GM23338 (cell line): ENCODE data around the gene RAB27B. TPM values are rescaled to one million over a fixed set of nuclear protein-coding genes. Genes with fewer than 3 reads are reported as not detected.

Experiments used
- ATAC-seq: fragments of 200-7000 bp; cut with Tn5 transposase; 3 replicates; pipeline ENCODE4 v1.9.1; 2020
- DNase-seq: peaks from one replicate; pipeline ENCODE4 v3.0.0-alpha.2; 2015; ENCODE audit warnings: low spot score
- H2AFZ ChIP-seq: fragments of 200-600 bp; sonication (generic); 2 replicates; pipeline ENCODE4 v1.8.0; 2016; ENCODE audit warnings: antibody characterized with exemption, mild to moderate bottlenecking, moderate library complexity
- H3F3A ChIP-seq: fragments of 200-600 bp; sonication (generic); replicated peaks from 2 replicates; pipeline ENCODE4 v1.8.0; 2017; ENCODE audit warnings: antibody characterized with exemption, mixed run types, low read depth
- H3K27ac ChIP-seq: fragments of 200-600 bp; sonication (generic); 2 replicates; pipeline ENCODE4 v1.6.1; 2016; ENCODE audit warnings: low read depth
- H3K27me3 ChIP-seq: fragments of 200-600 bp; sonication (generic); 2 replicates; pipeline ENCODE4 v1.8.0; 2016; ENCODE audit warnings: mild to moderate bottlenecking, mixed run types, moderate library complexity; ENCODE audit not compliant: insufficient read depth
- H3K36me3 ChIP-seq: fragments of 200-600 bp; sonication (generic); 2 replicates; pipeline ENCODE4 v1.8.0; 2016; ENCODE audit warnings: mild to moderate bottlenecking; ENCODE audit not compliant: insufficient read depth
- H3K4me1 ChIP-seq: fragments of 200-600 bp; sonication (generic); 2 replicates; pipeline ENCODE4 v1.8.0; 2016; ENCODE audit warnings: mild to moderate bottlenecking, moderate library complexity; ENCODE audit not compliant: insufficient read depth
- H3K4me2 ChIP-seq: fragments of 200-600 bp; sonication (generic); 2 replicates; pipeline ENCODE4 v1.7.1; 2017; ENCODE audit warnings: mixed run types
- H3K4me3 ChIP-seq: fragments of 200-600 bp; sonication (generic); 2 replicates; pipeline ENCODE4 v1.6.1; 2016; ENCODE audit warnings: mixed run types
- H3K79me2 ChIP-seq: fragments of 200-600 bp; sonication (generic); replicated peaks from 2 replicates; pipeline ENCODE4 v1.8.0; 2017; ENCODE audit warnings: mild to moderate bottlenecking; ENCODE audit not compliant: insufficient read depth
- H3K9me2 ChIP-seq: fragments of 200-600 bp; sonication (generic); 2 replicates; pipeline ENCODE4 v1.8.0; 2017; ENCODE audit not compliant: insufficient read depth
- H4K20me1 ChIP-seq: fragments of 200-600 bp; sonication (generic); replicated peaks from 2 replicates; pipeline ENCODE4 v1.8.0; 2017; ENCODE audit warnings: mild to moderate bottlenecking; ENCODE audit not compliant: insufficient read depth
- H3K27ac Mint-ChIP-seq: 2 replicates; pipeline ENCODE4 v1.8.0; 2020; ENCODE audit warnings: inconsistent platforms, mild to moderate bottlenecking, moderate library complexity, mixed read lengths
- H3K27me3 Mint-ChIP-seq: 3 replicates; pipeline ENCODE4 v1.8.0; 2022; ENCODE audit warnings: low read depth, mild to moderate bottlenecking, moderate library complexity, mixed read lengths, inconsistent platforms; ENCODE audit not compliant: insufficient read depth, poor library complexity
- H3K36me3 Mint-ChIP-seq: 3 replicates; pipeline ENCODE4 v1.8.0; 2021; ENCODE audit warnings: low read depth, mild to moderate bottlenecking, inconsistent platforms, moderate library complexity, mixed read lengths
- H3K4me1 Mint-ChIP-seq: 3 replicates; pipeline ENCODE4 v1.8.0; 2020; ENCODE audit warnings: mild to moderate bottlenecking, inconsistent platforms, mixed read lengths
- H3K4me3 Mint-ChIP-seq: 3 replicates; pipeline ENCODE4 v1.8.0; 2021; ENCODE audit warnings: moderate library complexity, mild to moderate bottlenecking, inconsistent platforms, mixed read lengths
- H3K9me3 Mint-ChIP-seq: 3 replicates; pipeline ENCODE4 v1.8.0; 2020; ENCODE audit warnings: moderate library complexity, mild to moderate bottlenecking, inconsistent platforms, mixed read lengths
- CREB1 ChIP-seq: fragments of 250-450 bp; sonication (Bioruptor Pico); IDR thresholded peaks from 2 replicates; pipeline ENCODE4 v1.5.0; 2020; ENCODE audit warnings: low read depth, mild to moderate bottlenecking, moderate library complexity
- EZH2 ChIP-seq: fragments of 200-600 bp; sonication (generic); IDR thresholded peaks from one replicate; pipeline ENCODE4 v1.8.0; 2017; ENCODE audit warnings: antibody characterized with exemption, mild to moderate bottlenecking, low read depth; ENCODE audit not compliant: unreplicated experiment
- EZH2phosphoT487 ChIP-seq: fragments of 200-600 bp; sonication (generic); IDR thresholded peaks from one replicate; pipeline ENCODE4 v1.8.1; 2018; ENCODE audit warnings: antibody characterized with exemption; ENCODE audit not compliant: unreplicated experiment
- JUNB ChIP-seq: IDR thresholded peaks from one replicate; pipeline ENCODE4 v1.6.1; 2016; ENCODE audit warnings: antibody characterized with exemption; ENCODE audit not compliant: unreplicated experiment
- NANOG ChIP-seq: IDR thresholded peaks from 2 replicates; pipeline ENCODE4 v1.6.1; 2016; ENCODE audit warnings: antibody characterized with exemption, borderline replicate concordance
- POLR2AphosphoS5 ChIP-seq: IDR thresholded peaks from 2 replicates; pipeline ENCODE4 v1.6.1; 2016; ENCODE audit warnings: antibody characterized with exemption, low read depth
- STAT1 ChIP-seq: IDR thresholded peaks from one replicate; pipeline ENCODE4 v1.6.1; 2016; ENCODE audit warnings: antibody characterized with exemption; ENCODE audit not compliant: unreplicated experiment
- ZNF462 ChIP-seq: fragments of 250-450 bp; sonication (Bioruptor Pico); IDR thresholded peaks from 2 replicates; pipeline ENCODE4 v1.5.0; 2020; ENCODE audit warnings: mild to moderate bottlenecking, moderate library complexity
- polyA plus RNA-seq: library from polyadenylated mRNA; unstranded; fragments of >200 nt; fragmentation: Nextera tagmentation; extraction: Ambion mirVana; gene quantifications from 2 replicates; pipeline ENCODE4 v1.2.1, GENCODE V29; 2016
- total RNA-seq: library from RNA; depleted of rRNA; stranded (reverse); fragments of >200 nt; shearing (Covaris generic); gene quantifications from 2 replicates; pipeline ENCODE4 v1.2.3, GENCODE V29; 2014
- TF ChIP-seq, protein P1 (sequence below), 2 experiments: fragments of 200-600 bp in 1 of 2; sonication (generic) in 1 of 2; conservative IDR thresholded peaks; 2 replicates each; pipeline versions ENCODE4 v1.5.1 to v1.6.1; 2016 to 2017; ENCODE audit warnings: antibody characterized with exemption in 2 of 2, low read depth in 2 of 2, mild to moderate bottlenecking in 2 of 2, moderate library complexity in 1 of 2
- TF ChIP-seq, protein P2 (sequence below): IDR thresholded peaks from one replicate; pipeline ENCODE4 v1.6.1; 2018; ENCODE audit warnings: antibody characterized with exemption; ENCODE audit not compliant: unreplicated experiment
- TF ChIP-seq, protein P3 (sequence below): IDR thresholded peaks from 2 replicates; pipeline ENCODE4 v1.6.1; 2016; ENCODE audit warnings: antibody characterized with exemption

RAB27B gene
- total and polyA plus RNA-seq, 2 experiments from 2014 or later = 0.13 to 0.56 TPM

GRCh38 chr18:54939361-54939917, 111.2 kb downstream of the RAB27B start:
- Histone ChIP-seq H2AFZ (no peak overlapping the region), H3F3A (no peaks in the 10 kb centered on the region), H3K36me3 (no peaks in the 10 kb centered on the region), H3K9me2 (no peaks in the 10 kb centered on the region), H3K4me2 (no peak overlapping the region), H3K27me3 (no peaks in the 10 kb centered on the region), H3K4me1 (no peaks in the 10 kb centered on the region), H3K27ac (no peak overlapping the region), H3K79me2 (no peaks in the 10 kb centered on the region), H3K4me3 (no peak overlapping the region), H4K20me1 (no peaks in the 10 kb centered on the region)
- ATAC-seq (no peak), DNase-seq (no peak)
- H3K4me3 Mint-ChIP-seq = no peak overlapping the region
- H3K9me3 Mint-ChIP-seq = no peaks in the 10 kb centered on the region
- H3K4me1 Mint-ChIP-seq = no peaks in the 10 kb centered on the region
- no peaks in the 10 kb centered on the region for H3K36me3 Mint-ChIP-seq
- H3K27ac Mint-ChIP-seq = no peak overlapping the region
- no peaks in the 10 kb centered on the region for H3K27me3 Mint-ChIP-seq
- TF ChIP-seq JUNB (no peak), EZH2phosphoT487 (no peak), CREB1 (CRISPR knock-in tag) (no peak), ZNF462 (CRISPR knock-in tag) (no peak), STAT1 (no peak), EZH2 (no peak), NANOG (no peak), POLR2AphosphoS5 (no peak)
- TF ChIP-seq, protein P1, sequence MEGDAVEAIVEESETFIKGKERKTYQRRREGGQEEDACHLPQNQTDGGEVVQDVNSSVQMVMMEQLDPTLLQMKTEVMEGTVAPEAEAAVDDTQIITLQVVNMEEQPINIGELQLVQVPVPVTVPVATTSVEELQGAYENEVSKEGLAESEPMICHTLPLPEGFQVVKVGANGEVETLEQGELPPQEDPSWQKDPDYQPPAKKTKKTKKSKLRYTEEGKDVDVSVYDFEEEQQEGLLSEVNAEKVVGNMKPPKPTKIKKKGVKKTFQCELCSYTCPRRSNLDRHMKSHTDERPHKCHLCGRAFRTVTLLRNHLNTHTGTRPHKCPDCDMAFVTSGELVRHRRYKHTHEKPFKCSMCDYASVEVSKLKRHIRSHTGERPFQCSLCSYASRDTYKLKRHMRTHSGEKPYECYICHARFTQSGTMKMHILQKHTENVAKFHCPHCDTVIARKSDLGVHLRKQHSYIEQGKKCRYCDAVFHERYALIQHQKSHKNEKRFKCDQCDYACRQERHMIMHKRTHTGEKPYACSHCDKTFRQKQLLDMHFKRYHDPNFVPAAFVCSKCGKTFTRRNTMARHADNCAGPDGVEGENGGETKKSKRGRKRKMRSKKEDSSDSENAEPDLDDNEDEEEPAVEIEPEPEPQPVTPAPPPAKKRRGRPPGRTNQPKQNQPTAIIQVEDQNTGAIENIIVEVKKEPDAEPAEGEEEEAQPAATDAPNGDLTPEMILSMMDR (conservative IDR thresholded peaks at IDR 0.05; ENCODE audit: low read depth in 2 of 2) = no peak
- TF ChIP-seq, protein P2, sequence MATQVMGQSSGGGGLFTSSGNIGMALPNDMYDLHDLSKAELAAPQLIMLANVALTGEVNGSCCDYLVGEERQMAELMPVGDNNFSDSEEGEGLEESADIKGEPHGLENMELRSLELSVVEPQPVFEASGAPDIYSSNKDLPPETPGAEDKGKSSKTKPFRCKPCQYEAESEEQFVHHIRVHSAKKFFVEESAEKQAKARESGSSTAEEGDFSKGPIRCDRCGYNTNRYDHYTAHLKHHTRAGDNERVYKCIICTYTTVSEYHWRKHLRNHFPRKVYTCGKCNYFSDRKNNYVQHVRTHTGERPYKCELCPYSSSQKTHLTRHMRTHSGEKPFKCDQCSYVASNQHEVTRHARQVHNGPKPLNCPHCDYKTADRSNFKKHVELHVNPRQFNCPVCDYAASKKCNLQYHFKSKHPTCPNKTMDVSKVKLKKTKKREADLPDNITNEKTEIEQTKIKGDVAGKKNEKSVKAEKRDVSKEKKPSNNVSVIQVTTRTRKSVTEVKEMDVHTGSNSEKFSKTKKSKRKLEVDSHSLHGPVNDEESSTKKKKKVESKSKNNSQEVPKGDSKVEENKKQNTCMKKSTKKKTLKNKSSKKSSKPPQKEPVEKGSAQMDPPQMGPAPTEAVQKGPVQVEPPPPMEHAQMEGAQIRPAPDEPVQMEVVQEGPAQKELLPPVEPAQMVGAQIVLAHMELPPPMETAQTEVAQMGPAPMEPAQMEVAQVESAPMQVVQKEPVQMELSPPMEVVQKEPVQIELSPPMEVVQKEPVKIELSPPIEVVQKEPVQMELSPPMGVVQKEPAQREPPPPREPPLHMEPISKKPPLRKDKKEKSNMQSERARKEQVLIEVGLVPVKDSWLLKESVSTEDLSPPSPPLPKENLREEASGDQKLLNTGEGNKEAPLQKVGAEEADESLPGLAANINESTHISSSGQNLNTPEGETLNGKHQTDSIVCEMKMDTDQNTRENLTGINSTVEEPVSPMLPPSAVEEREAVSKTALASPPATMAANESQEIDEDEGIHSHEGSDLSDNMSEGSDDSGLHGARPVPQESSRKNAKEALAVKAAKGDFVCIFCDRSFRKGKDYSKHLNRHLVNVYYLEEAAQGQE = no peak
- TF ChIP-seq, protein P3, sequence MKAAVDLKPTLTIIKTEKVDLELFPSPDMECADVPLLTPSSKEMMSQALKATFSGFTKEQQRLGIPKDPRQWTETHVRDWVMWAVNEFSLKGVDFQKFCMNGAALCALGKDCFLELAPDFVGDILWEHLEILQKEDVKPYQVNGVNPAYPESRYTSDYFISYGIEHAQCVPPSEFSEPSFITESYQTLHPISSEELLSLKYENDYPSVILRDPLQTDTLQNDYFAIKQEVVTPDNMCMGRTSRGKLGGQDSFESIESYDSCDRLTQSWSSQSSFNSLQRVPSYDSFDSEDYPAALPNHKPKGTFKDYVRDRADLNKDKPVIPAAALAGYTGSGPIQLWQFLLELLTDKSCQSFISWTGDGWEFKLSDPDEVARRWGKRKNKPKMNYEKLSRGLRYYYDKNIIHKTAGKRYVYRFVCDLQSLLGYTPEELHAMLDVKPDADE = no peak
